Endodermal cell (in vitro differentiated cells): Measurements from ENCODE around the gene PPFIA2. TPM values are rescaled to one million over a fixed set of nuclear protein-coding genes. Genes with fewer than 3 reads are reported as not detected.

Experiments used
- DNase-seq: peaks from one replicate; pipeline ENCODE4 v3.0.0-alpha.2; 2017
- H3K27ac ChIP-seq: 2 replicates; pipeline ENCODE4 v1.5.1; 2013; ENCODE audit warnings: mild to moderate bottlenecking, low read depth, low read length, moderate library complexity
- H3K27me3 ChIP-seq: 2 replicates; pipeline ENCODE4 v1.6.1; 2013; ENCODE audit warnings: mild to moderate bottlenecking, low read length, moderate library complexity; ENCODE audit not compliant: insufficient read depth, control insufficient read depth, poor library complexity, severe bottlenecking
- H3K36me3 ChIP-seq: 2 replicates; pipeline ENCODE4 v1.7.0; 2013; ENCODE audit warnings: mild to moderate bottlenecking, low read length, moderate library complexity; ENCODE audit not compliant: control insufficient read depth, insufficient read depth
- H3K4me1 ChIP-seq: one replicate; pipeline ENCODE4 v1.7.0; 2013; ENCODE audit warnings: low read length; ENCODE audit not compliant: control insufficient read depth, insufficient read depth
- H3K4me3 ChIP-seq: 2 replicates; pipeline ENCODE4 v1.5.1; 2013; ENCODE audit warnings: mild to moderate bottlenecking, low read length, moderate library complexity
- H3K9ac ChIP-seq: 2 replicates; pipeline ENCODE4 v1.6.1; 2013; ENCODE audit warnings: mild to moderate bottlenecking, low read length, moderate library complexity; ENCODE audit not compliant: poor library complexity, severe bottlenecking; ENCODE audit errors: extremely low read depth
- H3K9me3 ChIP-seq: 2 replicates; pipeline ENCODE4 v1.6.1; 2013; ENCODE audit warnings: mild to moderate bottlenecking, low read length, moderate library complexity; ENCODE audit not compliant: control insufficient read depth
- H3K27ac Mint-ChIP-seq: 2 replicates; pipeline ENCODE4 v1.8.0; 2020; ENCODE audit warnings: mixed read lengths
- H3K27me3 Mint-ChIP-seq: 2 replicates; pipeline ENCODE4 v1.8.0; 2021; ENCODE audit warnings: mild to moderate bottlenecking, mixed read lengths; ENCODE audit not compliant: insufficient read depth
- H3K36me3 Mint-ChIP-seq: 2 replicates; pipeline ENCODE4 v1.8.0; 2020; ENCODE audit warnings: low read depth, mixed read lengths
- H3K4me1 Mint-ChIP-seq: 2 replicates; pipeline ENCODE4 v1.8.0; 2020; ENCODE audit warnings: mixed read lengths
- H3K4me3 Mint-ChIP-seq: 2 replicates; pipeline ENCODE4 v1.8.0; 2020; ENCODE audit warnings: mild to moderate bottlenecking, moderate library complexity, mixed read lengths
- H3K9me3 Mint-ChIP-seq: 2 replicates; pipeline ENCODE4 v1.8.0; 2020; ENCODE audit warnings: mild to moderate bottlenecking, mixed read lengths
- CTCF ChIP-seq: fragments of 200-600 bp; sonication (generic); conservative IDR thresholded peaks from 2 replicates; pipeline ENCODE4 v1.5.0; 2021; ENCODE audit warnings: antibody characterized with exemption, mild to moderate bottlenecking
- WGBS, 2 experiments: methylation state at CpG; one replicate each; pipeline versions ENCODE4 v1.1.5 to v1.1.7; 2013; ENCODE audit warnings: missing lambda C conversion rate in 2 of 2, mixed read lengths in 1 of 2; ENCODE audit not compliant: insufficient coverage in 1 of 2, insufficient read length in 1 of 2; 5-methylcytosine and 5-hydroxymethylcytosine counted together
- total RNA-seq, 2 donors: library from RNA; stranded (reverse); fragmentation: NEBNext Ultra II Directional in 1 of 2; extraction: Animal tissue kit (Norgen Biotek cat#: 25700) in 1 of 2; gene quantifications; 2 replicates in 1 of 2; 3 replicates in 1 of 2; pipeline ENCODE4 v1.2.1, GENCODE V29; 2021

Gene PPFIA2
- total RNA-seq, 2 donors from 2014 or later: 1.2 TPM; not detected in 1

DNA sequence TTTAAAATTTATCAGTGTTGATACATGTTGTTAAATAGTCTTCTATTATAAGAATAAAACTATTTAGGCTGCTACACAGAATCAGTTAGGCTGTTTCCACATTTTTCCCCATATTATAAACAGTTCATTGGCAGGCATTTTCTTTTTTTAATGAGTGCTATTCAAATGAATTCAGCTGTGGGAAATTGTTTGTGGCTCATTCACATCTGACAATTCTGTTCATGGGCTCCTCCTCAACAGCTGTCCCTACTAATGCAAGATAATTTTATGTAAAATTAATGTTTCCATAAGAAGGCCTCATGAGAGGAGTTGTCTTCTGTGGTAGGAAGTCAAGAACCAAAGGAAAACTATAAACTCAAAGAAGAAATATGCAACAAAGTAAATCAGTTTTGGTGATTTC lies 218.0 kb downstream of the PPFIA2 start:
- no peak overlapping the region for H3K4me3 Mint-ChIP-seq
- H3K9me3 Mint-ChIP-seq: no peaks in the 10 kb centered on the region
- H3K4me1 Mint-ChIP-seq: no peaks in the 10 kb centered on the region
- DNase-seq: no peak
- H3K36me3 Mint-ChIP-seq: no peaks in the 10 kb centered on the region
- Histone ChIP-seq H3K27me3 (no peaks in the 10 kb centered on the region), H3K27ac (no peak overlapping the region), H3K9me3 (no peaks in the 10 kb centered on the region), H3K4me1 (no peaks in the 10 kb centered on the region), H3K9ac (no peak overlapping the region), H3K4me3 (no peak overlapping the region), H3K36me3 (no peaks in the 10 kb centered on the region)
- no peak overlapping the region for H3K27ac Mint-ChIP-seq
- no peak for TF ChIP-seq CTCF
- H3K27me3 Mint-ChIP-seq: no peaks in the 10 kb centered on the region

DNA sequence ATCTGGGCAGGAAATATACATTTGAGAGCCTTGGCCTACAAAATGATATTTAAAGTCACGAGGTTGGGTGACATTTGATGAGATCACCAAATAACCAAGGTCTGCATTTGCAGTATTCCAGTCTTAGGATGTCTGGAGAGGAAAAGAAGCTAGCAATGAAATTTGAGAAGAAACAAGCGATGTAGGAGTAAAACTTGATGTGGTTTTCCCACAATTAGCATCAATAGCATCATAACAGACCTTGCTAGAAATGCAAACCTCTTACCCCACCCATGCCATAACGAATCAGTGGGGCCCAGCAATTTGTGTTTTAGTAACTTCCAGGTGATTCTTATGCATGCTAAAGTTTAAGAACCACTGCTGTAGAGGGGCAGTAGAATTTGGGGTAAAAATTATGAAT lies 219.9 kb downstream of the PPFIA2 start:
- H3K27me3 Mint-ChIP-seq: no peaks in the 10 kb centered on the region
- H3K4me3 Mint-ChIP-seq: no peak overlapping the region
- H3K9ac ChIP-seq: no peak overlapping the region
- WGBS, 2 experiments: 93 to 100% methylated on average over 1 to 2 of the region's 3 CpGs
- no peaks in the 10 kb centered on the region for H3K9me3 ChIP-seq
- H3K36me3 Mint-ChIP-seq: no peaks in the 10 kb centered on the region
- H3K4me1 Mint-ChIP-seq: no peaks in the 10 kb centered on the region
- no peaks in the 10 kb centered on the region for H3K9me3 Mint-ChIP-seq
- H3K4me3 ChIP-seq: no peak overlapping the region
- no peaks in the 10 kb centered on the region for H3K4me1 ChIP-seq
- no peak for DNase-seq
- H3K27me3 ChIP-seq: no peaks in the 10 kb centered on the region
- no peaks in the 10 kb centered on the region for H3K36me3 ChIP-seq
- no peak overlapping the region for H3K27ac ChIP-seq
- TF ChIP-seq CTCF: no peak
- no peak overlapping the region for H3K27ac Mint-ChIP-seq

DNA sequence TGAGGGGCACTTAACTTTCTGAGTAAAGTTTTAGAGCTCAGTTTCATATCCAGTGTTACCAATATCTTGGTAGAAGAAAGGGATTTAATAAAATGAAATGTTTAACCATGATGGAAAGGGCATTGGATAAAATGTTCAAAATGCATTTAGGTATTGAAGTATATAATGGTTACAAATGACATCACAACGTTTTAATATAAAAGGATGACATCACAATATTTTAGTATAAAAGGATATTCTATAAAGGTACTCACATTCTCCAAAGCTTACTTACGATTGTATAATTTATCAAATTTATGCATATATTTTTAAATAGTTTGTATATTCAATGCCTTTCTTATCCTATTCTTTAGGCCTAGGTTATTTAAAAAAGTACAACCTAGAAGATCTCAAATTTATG lies 226.1 kb downstream of the PPFIA2 start:
- no peaks in the 10 kb centered on the region for H3K4me1 Mint-ChIP-seq
- TF ChIP-seq CTCF: no peak

More for the DNA sequence above, 226.1 kb downstream of the PPFIA2 start:
- no peak overlapping the region for H3K27ac Mint-ChIP-seq
- Histone ChIP-seq H3K4me1 (no peaks in the 10 kb centered on the region), H3K27ac (no peak overlapping the region), H3K4me3 (no peak overlapping the region), H3K36me3 (no peaks in the 10 kb centered on the region), H3K9me3 (no peaks in the 10 kb centered on the region), H3K9ac (no peak overlapping the region), H3K27me3 (no peaks in the 10 kb centered on the region)
- H3K9me3 Mint-ChIP-seq: no peaks in the 10 kb centered on the region
- no peak overlapping the region for H3K4me3 Mint-ChIP-seq
- H3K27me3 Mint-ChIP-seq: no peaks in the 10 kb centered on the region
- DNase-seq: no peak
- WGBS, 2 experiments: no CpG with 5 or more reads among the region's 2 CpGs
- H3K36me3 Mint-ChIP-seq: no peaks in the 10 kb centered on the region
